Coronary artery (tissue), 2 donors: ENCODE data around the gene ARMC3.
"Not testable (repeated sequence)": the region's sequence is repeated elsewhere in the genome, so short reads cannot be mapped to it uniquely, and the experiment has no call there.

ENCODE experiments used
- DNase-seq: peaks from one replicate; pipeline ENCODE4 v3.0.0-alpha.2; 2017; ENCODE audit warnings: low spot score
- H3K27ac ChIP-seq, 2 donors: fragments of 200-600 bp; sonication (generic); one replicate each; pipeline ENCODE4 v1.5.1; 2016 to 2019
- H3K4me3 ChIP-seq: fragments of 200-600 bp; sonication (generic); 2 replicates; pipeline ENCODE4 v1.5.1; 2016; ENCODE audit warnings: mild to moderate bottlenecking, moderate library complexity
- TF ChIP-seq, protein P1 (sequence below): fragments of 200-600 bp; sonication (generic); IDR thresholded peaks from one replicate; pipeline ENCODE4 v1.5.1; 2019; ENCODE audit warnings: antibody characterized with exemption

ARMC3 gene

DNA sequence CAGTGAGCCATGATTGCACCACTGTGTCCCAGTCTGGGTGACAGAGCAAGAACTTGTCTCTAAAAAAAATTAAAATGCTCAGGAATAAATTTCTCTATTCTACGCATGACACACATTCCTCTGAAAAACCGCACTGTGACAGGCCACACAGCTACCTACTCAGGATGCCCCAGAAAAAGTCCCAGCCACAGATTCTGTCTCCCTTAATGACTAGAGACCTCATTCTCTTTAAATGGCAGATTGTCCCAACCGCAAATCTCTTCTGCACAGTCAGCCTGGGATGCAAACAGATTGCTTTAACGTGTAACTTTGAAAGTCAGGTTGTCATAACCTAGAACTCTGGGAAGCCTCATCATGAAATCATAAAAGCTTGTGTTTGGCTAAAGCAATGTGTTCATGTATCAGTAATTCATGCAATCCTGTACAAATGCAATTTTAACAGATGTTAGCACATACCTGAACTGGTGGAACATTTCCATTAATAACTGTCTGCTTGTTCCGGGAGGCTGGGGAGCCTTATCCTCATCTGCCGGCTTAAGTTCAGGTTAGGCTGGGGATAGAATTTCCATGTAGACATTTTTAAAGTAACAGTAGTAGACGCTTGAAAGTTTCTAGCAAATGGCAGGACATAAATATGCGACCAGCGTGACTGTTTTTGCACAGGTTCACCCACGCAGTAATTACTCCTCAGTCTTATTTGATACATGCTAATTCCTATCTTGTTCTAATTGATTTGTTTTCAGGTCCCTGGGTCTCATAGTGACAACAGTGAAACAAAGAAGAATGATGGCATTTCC lies 141.4 kb downstream of the ARMC3 start:
- DNase-seq, result no peak
- Histone ChIP-seq H3K27ac (no peak overlapping the region), H3K4me3 (no peak overlapping the region)
- TF ChIP-seq, protein P1, sequence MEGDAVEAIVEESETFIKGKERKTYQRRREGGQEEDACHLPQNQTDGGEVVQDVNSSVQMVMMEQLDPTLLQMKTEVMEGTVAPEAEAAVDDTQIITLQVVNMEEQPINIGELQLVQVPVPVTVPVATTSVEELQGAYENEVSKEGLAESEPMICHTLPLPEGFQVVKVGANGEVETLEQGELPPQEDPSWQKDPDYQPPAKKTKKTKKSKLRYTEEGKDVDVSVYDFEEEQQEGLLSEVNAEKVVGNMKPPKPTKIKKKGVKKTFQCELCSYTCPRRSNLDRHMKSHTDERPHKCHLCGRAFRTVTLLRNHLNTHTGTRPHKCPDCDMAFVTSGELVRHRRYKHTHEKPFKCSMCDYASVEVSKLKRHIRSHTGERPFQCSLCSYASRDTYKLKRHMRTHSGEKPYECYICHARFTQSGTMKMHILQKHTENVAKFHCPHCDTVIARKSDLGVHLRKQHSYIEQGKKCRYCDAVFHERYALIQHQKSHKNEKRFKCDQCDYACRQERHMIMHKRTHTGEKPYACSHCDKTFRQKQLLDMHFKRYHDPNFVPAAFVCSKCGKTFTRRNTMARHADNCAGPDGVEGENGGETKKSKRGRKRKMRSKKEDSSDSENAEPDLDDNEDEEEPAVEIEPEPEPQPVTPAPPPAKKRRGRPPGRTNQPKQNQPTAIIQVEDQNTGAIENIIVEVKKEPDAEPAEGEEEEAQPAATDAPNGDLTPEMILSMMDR, result no peak

DNA sequence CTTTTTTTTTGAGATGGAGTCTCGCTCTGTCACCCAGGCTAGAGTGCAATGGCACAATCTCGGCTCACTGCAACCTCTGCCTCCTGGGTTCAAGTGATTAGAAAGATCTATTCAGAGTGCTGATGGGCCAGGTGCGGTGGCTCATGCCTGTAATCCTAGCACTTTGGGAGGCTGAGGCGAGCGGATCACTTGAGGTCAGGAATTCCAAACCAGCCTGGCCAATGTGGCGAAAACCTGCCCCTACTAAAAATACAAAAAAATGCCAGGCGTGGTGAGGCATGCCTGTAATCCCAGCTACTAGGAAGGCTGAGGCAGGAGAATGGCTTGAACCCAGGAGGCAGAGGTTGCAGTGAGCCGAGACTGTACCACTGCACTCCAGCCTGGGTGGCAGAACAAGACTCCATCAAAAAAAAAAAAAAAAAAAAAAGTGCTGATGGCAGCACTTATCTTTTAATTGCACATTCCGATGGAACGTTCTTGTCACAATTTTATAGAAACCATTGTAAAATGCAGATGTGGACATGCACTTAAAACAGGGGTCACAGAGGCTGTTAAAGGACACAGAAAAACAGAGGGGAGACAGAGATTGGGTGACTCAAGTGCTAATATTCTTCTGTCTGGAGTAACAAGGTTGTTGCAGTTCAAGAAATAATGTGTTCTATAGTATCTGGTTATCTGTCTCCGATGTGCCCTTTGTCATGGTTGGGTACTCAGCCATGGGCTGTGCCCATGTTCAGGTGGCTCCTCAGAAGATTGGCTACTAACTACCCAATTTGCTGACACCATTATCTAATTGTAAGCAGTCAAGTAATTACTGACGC lies 142.4 kb downstream of the ARMC3 start:
- not testable (repeated sequence) for H3K4me3 ChIP-seq

DNA sequence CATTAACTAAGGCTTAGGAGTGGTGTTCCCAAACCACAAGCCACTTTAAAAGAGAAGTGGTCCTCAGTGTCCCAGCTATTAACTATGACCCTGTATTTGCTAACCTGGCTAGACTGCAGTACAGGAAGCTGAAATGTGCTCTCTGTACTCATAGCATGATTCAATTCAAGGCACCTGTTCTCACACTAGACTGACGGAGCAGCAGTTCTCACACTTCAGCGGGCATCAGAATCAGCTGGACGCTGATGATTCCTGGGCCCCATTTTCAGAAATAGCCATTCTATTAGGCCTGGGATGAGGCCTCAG lies 143.0 kb downstream of the ARMC3 start:
- TF ChIP-seq, protein P1, result no peak
- no peak for DNase-seq
- no peak overlapping the region for H3K4me3 ChIP-seq

More for the DNA sequence above, 142.4 kb downstream of the ARMC3 start:
- H3K27ac ChIP-seq, DNase-seq: not testable (repeated sequence)

DNA sequence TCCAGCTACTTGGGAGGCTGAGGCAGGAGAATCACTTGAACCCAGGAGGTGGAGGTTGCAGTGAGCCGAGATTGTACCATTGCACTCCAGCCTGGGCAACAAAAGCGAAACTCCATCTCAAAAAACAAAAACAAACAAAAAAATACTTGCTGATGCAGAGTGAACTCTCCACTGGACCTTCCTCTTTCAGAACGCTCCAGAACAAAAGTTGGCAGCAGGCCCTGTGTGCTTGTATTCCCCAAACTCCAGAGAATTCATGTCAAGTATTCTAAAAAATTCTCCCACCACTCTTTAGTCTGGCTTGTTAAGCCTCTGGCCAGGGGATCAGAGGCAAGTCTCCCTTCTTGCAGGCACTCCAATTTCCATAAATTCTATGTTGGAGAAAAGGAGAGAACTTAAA lies 144.7 kb downstream of the ARMC3 start:
- not testable (repeated sequence) for H3K27ac ChIP-seq, H3K4me3 ChIP-seq, DNase-seq

More for the DNA sequence above, 143.0 kb downstream of the ARMC3 start:
- no peak overlapping the region for H3K27ac ChIP-seq

DNA sequence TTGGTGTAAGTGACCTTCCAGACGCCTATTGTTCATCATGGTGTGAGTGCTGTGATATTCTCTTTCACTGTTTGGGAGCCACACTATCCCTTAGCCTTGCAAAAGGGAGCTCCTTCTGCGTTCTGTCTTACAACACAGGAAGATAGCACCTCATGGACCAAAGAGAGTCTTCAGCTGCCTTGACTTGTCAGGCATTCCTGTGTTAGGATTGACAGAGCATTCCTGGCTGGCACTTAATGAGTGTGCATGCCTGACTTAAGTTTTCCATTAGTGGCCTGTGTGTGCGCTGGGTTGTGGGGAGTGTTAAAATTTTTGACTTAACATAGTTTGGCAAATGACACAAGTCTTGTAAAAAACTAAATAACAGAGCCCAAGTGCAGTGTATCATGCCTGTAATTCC lies 145.7 kb downstream of the ARMC3 start:
- no peak overlapping the region for H3K4me3 ChIP-seq
- TF ChIP-seq, protein P1, result no peak
- no peak overlapping the region for H3K27ac ChIP-seq
- DNase-seq, result no peak

DNA sequence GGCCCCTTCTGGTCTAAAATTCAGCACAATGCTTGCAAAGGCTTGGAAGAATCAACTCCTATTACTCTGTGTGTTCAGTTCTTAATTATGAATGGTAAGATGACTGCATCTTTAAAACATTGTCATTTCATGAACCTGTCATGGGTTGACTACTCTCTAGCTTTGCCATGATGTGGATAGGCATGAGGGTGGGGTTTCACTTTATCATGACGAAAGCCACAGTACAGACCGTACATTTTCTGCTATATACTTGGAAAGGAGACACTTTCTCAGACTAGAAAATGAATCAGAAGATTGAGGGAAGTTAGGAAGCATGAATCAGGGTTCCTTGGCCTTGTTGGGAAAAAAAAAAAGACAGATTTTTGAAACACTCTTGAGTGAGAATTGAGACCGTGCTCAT lies 147.8 kb downstream of the ARMC3 start:
- Histone ChIP-seq H3K27ac (no peak overlapping the region), H3K4me3 (no peak overlapping the region)
- TF ChIP-seq, protein P1, result no peak
- DNase-seq, result no peak

DNA sequence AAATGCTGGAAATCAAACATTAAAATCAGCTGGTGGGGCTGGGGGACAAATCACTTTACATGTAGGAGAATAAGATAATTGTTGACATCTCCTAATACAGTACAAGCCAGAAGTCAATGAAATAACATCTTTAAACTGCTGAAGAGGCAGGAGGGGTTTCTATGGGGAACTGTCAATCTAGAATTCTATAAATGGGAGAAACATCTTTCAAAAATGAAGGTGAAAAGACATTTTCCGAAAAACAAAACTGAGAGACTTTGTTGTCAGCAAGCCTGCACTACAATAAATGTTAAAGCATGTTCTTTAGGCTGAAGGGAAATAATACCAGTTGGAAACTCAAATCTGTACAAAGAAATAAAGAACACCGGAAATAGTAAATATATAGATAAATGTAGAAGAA lies 150.3 kb downstream of the ARMC3 start:
- TF ChIP-seq, protein P1, result no peak
- Histone ChIP-seq H3K4me3 (no peak overlapping the region), H3K27ac (no peak overlapping the region)
- DNase-seq, result no peak

DNA sequence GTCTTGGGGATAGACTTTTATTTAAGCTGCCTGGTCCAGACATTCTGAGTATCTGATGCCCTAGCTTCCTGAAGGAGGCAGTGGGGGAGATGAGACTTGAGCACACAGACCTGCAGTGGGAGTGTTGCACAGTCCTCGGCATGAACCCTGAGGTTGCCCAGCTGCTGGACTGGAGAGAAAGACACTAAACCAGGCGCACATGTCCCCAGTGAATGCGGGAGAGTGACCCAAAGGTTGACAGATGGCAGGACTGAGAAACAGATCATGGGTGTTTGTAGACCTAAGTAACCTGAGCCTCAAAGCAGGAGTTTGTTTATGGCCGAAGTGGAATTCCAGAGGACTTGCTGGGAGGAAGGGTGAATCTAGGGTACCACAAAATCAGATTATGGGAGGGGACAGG lies 151.8 kb downstream of the ARMC3 start:
- Histone ChIP-seq H3K27ac (no peak overlapping the region), H3K4me3 (no peak overlapping the region)
- TF ChIP-seq, protein P1, result no peak
- no peak for DNase-seq
